HG03354 (cell line): ENCODE data around the gene CD79A.
"Not testable (repeated sequence)": the region's sequence is repeated elsewhere in the genome, so short reads cannot be mapped to it uniquely, and the experiment has no call there.

Source experiments
- ATAC-seq: cut with Tn5 transposase; IDR thresholded peaks from one replicate; pipeline ENCODE4 v1.9.1; 2021; ENCODE audit warnings: mild to moderate bottlenecking; ENCODE audit not compliant: unreplicated experiment, poor library complexity, severe bottlenecking

The CD79A gene

DNA sequence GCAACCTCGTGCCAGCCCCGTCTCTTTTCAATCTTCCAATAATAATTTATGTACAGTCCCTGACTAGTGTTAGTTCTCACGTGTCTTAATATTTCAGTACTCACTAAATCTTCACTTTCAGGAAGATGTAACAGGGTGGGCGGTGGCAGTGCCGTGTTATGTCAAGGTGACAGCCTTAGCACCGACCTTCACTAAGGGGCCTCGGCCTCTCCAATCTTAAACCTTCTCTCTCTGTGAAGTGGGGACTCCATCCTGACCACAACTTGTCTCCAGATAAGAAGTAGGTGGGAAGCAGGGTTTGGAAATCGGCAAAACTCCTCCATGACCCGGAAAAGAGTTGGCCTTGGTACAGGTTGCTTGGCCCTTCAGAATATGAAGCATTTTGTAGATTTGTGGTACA, 15.2 kb upstream of the CD79A start:
- no peak for ATAC-seq

- ATAC-seq, result no peak
Observed at GRCh38 chr19:41862445-41862986, 14.6 kb upstream of the CD79A start.

- ATAC-seq, result no peak
Observed at GRCh38 chr19:41863209-41863931, 13.7 kb upstream of the CD79A start.

- ATAC-seq, result no peak
Observed at GRCh38 chr19:41864374-41864773, 12.7 kb upstream of the CD79A start.

DNA sequence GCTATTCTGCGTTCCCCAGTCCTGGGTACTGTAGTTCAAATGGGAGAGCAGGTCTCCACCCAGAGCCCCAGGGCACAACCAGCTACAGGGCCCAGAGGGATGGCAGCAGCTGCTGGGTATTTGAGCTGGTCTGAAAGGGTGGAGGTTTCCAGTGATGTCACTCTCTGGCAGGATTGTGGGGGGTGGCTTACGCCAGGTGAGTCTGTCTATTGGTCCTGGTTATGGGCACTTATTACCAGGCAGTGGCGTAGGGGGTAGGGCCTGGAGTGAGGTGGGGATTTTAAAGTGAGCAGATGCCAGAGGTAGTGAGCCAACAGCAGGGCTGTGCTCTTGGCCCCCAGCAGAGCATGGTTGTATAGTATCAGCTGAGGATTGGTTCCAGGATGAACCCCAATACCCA, 10.8 kb upstream of the CD79A start:
- ATAC-seq, result no peak

- ATAC-seq, result no peak
Observed at GRCh38 chr19:41868120-41868988, 8.7 kb upstream of the CD79A start.

GRCh38 chr19:41868989-41869300, 8.1 kb upstream of the CD79A start:
- no peak for ATAC-seq

GRCh38 chr19:41869374-41869955, 7.6 kb upstream of the CD79A start:
- ATAC-seq, result no peak

GRCh38 chr19:41870401-41870873, 6.6 kb upstream of the CD79A start:
- ATAC-seq, result no peak

DNA sequence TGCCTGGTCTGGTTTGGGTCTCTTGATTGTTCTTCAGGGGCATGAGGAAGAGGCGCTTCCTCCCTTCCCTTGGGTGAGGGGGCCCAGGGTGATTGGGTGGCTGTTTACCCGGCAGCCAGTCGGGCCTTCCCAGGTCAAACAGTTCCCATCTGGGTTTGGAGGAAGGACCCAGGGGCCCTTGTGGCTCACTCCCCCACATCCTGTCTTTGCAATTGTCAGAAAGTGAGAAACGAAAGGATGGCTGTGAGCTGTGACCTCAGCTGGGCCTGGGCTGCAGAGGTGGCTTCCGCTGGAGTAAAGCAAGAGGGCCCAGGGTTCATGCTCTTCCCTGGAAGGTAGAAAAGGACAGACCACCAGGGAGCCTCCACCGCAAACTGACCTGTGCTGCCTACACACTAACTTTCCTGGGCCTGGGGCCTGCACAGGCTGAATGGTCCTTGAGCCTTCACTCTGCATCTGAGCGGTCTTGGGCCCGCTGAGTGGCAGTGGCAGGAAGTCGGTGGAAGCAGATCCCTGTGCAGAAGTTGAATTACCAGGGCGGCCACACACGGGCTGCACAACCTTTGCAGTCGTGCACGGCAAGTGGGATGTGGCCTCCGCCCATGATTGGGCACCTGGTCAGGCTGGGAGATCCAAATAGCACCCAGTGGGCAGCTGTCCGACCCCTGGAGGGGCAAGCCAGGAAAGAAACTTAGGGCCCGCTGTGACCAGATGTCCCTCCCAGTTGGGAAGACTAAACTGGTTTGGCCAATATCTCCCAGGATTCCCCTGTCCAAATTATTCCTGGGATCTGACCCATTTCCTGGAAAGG, 5.3 kb upstream of the CD79A start:
- peak; percentile 53 for ATAC-seq

- no peak for ATAC-seq
Observed at GRCh38 chr19:41872384-41872774, 4.7 kb upstream of the CD79A start.

DNA sequence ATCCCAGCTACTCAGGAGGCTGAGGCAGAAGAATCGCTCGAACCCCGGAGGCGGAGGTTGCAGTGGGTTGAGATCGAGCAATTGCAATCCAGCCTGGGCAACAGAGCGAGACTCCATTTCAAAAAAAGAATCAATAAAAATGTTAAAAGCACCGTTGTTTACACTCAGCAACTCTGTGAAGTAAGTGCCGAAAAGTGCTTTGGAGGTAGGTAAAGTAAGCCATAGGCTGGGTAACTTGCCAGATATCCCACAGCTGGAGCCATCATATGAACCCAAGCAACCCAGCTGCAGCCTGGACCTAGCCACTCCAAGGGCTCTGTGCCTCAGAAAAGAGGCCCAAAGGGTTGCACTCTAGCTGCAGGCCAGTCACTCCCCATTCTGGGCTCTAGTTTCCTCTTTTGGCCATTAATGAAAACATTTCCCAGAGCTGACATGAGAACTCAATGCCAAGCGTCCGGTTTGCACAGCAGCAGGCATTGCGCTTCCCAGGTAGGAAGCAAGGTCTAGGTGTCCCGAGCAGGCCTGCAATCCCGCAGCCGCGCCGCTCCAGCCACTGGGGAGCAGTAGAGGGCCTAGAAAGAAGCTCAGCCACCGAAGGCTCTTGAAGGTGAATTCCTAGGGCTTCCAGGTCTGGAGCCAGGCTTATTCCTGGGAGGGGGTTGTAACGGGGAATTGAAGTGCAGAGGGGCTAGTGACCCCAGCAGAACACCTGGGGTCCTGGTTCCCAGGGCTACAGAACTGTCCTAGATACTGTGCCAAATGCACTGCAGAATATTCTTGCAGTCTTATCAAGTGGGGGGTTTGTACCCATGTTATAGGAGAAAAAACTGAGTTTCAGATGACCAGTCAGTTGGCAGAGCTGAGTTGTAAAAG, 4.1 kb upstream of the CD79A start:
- ATAC-seq, result no peak

DNA sequence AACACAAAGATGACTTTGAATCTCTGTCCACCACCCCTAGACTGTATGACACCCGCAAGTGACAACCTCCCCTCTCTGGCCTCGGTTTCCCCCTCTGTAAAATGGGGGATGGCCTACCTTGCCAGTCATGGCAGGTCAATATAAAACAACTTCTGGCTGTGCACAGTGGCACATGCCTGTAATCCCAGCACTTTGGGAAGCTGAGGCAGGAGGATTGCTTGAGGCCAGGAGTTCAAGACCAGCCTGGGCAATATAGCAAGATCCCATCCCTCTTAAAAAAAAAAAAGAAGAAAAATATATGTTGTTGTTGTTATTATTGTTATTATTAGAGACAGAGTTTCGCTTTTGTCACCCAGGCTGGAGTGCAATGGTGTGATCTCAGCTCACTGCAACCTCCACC, 1.1 kb upstream of the CD79A start:
- not testable (repeated sequence) for ATAC-seq

GRCh38 chr19:41877916-41878905, 1.1 kb downstream of the CD79A start:
- peak; percentile 1 for ATAC-seq

GRCh38 chr19:41879080-41879479, 2.0 kb downstream of the CD79A start:
- no peak for ATAC-seq

GRCh38 chr19:41879670-41880328, 2.7 kb downstream of the CD79A start:
- no peak for ATAC-seq

DNA sequence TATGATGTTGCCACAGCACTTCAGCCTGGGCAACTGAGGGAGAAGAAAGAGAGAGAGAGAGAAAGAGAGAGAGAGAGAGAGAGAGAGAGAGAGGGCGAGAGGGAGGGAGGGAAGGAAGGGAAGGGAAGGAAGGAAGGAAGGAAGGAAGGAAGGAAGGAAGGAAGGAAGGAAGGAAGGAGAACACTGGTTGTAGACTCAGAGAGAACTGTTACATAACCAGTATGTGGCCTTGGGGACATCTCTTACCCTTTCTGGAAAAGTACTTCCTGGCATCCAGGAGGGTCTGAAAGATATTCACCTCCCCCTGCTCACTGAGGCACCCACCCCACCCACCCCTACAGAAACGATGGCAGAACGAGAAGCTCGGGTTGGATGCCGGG, 3.2 kb downstream of the CD79A start:
- no peak for ATAC-seq
